ENCODE data around the gene DRD4.

Gene DRD4

GRCh38 chr11:592501-592900 is 44.6 kb upstream of the DRD4 start:
- H3K4me3 ChIP-seq (ENCODE audit: low read depth, low read length): no peak overlapping the region
- DNase-seq (ENCODE audit: low read depth): no peak
- TF ChIP-seq POLR2A (IDR thresholded peaks at IDR 0.05; ENCODE audit: extremely low read depth, insufficient read length) (no peak), MAX (IDR thresholded peaks at IDR 0.05; ENCODE audit: low read depth, low read length) (no peak), CTCF (IDR thresholded peaks at IDR 0.05; ENCODE audit: low read depth, low read length) (no peak), MYC (IDR thresholded peaks at IDR 0.05; ENCODE audit: low read depth, low read length) (no peak)

- no peak for DNase-seq (ENCODE audit: low read depth)
- TF ChIP-seq MAX (IDR thresholded peaks at IDR 0.05; ENCODE audit: low read depth, low read length) (no peak), MYC (IDR thresholded peaks at IDR 0.05; ENCODE audit: low read depth, low read length) (no peak)
- no peak overlapping the region for H3K4me3 ChIP-seq (ENCODE audit: low read depth, low read length)
Measured at GRCh38 chr11:592918-593317, 44.2 kb upstream of the DRD4 start.

GRCh38 chr11:593347-593746 is 43.7 kb upstream of the DRD4 start:
- no peak for TF ChIP-seq MAX (IDR thresholded peaks at IDR 0.05; ENCODE audit: low read depth, low read length)
- TF ChIP-seq CTCF (IDR thresholded peaks at IDR 0.05; ENCODE audit: low read depth, low read length): no peak
- TF ChIP-seq MYC (IDR thresholded peaks at IDR 0.05; ENCODE audit: low read depth, low read length): no peak
- TF ChIP-seq POLR2A (IDR thresholded peaks at IDR 0.05; ENCODE audit: extremely low read depth, insufficient read length): no peak
- no peak for DNase-seq (ENCODE audit: low read depth)
- no peak overlapping the region for H3K4me3 ChIP-seq (ENCODE audit: low read depth, low read length)

GRCh38 chr11:595400-595799 is 41.7 kb upstream of the DRD4 start:
- no peak for DNase-seq (ENCODE audit: low read depth)
- TF ChIP-seq MYC (IDR thresholded peaks at IDR 0.05; ENCODE audit: low read depth, low read length): no peak
- TF ChIP-seq CTCF (IDR thresholded peaks at IDR 0.05; ENCODE audit: low read depth, low read length): no peak
- TF ChIP-seq MAX (IDR thresholded peaks at IDR 0.05; ENCODE audit: low read depth, low read length): no peak
- TF ChIP-seq POLR2A (IDR thresholded peaks at IDR 0.05; ENCODE audit: extremely low read depth, insufficient read length): no peak
- no peak overlapping the region for H3K4me3 ChIP-seq (ENCODE audit: low read depth, low read length)

GRCh38 chr11:596374-596773 is 40.7 kb upstream of the DRD4 start:
- DNase-seq (ENCODE audit: low read depth): no peak
- no peak overlapping the region for H3K4me3 ChIP-seq (ENCODE audit: low read depth, low read length)
- TF ChIP-seq CTCF (IDR thresholded peaks at IDR 0.05; ENCODE audit: low read depth, low read length) (no peak), MAX (IDR thresholded peaks at IDR 0.05; ENCODE audit: low read depth, low read length) (no peak), MYC (IDR thresholded peaks at IDR 0.05; ENCODE audit: low read depth, low read length) (no peak), POLR2A (IDR thresholded peaks at IDR 0.05; ENCODE audit: extremely low read depth, insufficient read length) (no peak)

GRCh38 chr11:597166-597725 is 39.8 kb upstream of the DRD4 start:
- no peak for TF ChIP-seq POLR2A (IDR thresholded peaks at IDR 0.05; ENCODE audit: extremely low read depth, insufficient read length)
- peak; percentile 23 for TF ChIP-seq CTCF (IDR thresholded peaks at IDR 0.05; ENCODE audit: low read depth, low read length)
- H3K4me3 ChIP-seq (ENCODE audit: low read depth, low read length): no peak overlapping the region
- DNase-seq (ENCODE audit: low read depth): no peak

Data from NB4 (cell line).